Measurements from ENCODE around the gene FGF22.

GRCh38 chr19:676007-676338, 36.3 kb downstream of the FGF22 start:
- TF ChIP-seq CTCF (IDR thresholded peaks at IDR 0.05), result no peak
- TF ChIP-seq EP300 (IDR thresholded peaks at IDR 0.05), result no peak
- no peak for TF ChIP-seq POLR2AphosphoS5 (IDR thresholded peaks at IDR 0.05)
